Fibroblast of villous mesenchyme (primary cell): ENCODE data around the gene GLE1. TPM values are rescaled to one million over a fixed set of nuclear protein-coding genes. Genes with fewer than 3 reads are reported as not detected.
A peak's percentile ranks its signal among the peaks of the same experiment; 100 is the strongest.
"Not testable (repeated sequence)": the region's sequence is repeated elsewhere in the genome, so short reads cannot be mapped to it uniquely, and the experiment has no call there.

Source experiments
- DNase-seq: peaks from one replicate; pipeline ENCODE4 v3.0.0-alpha.2; 2010; ENCODE audit warnings: low read depth
- H3K4me3 ChIP-seq: 2 replicates; pipeline ENCODE4 v1.5.1; 2011; ENCODE audit warnings: low read depth, mild to moderate bottlenecking, low read length
- total RNA-seq: library from RNA; depleted of rRNA; stranded (reverse); fragments of >200 nt; gene quantifications from 2 replicates; pipeline ENCODE4 v1.2.3, GENCODE V29; 2012
- TF ChIP-seq, protein P1 (sequence below): IDR thresholded peaks from 2 replicates; pipeline ENCODE4 v1.5.1; 2012; ENCODE audit warnings: low read depth, mild to moderate bottlenecking, low read length; ENCODE audit not compliant: insufficient read depth

Gene GLE1
- total RNA-seq, 1 donor: 35.0 TPM

DNA sequence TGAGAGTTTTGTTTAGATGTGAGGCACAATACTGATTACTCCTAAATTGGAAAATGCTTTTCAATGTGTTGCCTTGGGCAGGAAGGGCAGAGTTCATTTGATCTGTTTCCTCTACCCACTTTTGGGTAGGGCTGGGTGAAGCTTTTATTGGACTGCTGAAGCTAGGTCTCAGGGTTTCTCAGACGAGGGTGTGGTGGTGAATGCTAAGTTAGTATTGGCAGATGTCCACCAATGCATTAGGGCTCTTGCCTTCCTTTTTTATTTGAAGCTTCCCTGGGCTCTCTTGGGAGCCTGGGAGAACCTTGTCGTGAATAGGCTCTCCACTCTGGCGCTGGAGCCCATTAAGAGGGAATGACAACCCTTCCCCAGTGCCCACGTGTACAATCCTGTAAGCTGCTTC is 71.0 kb downstream of the GLE1 start:
- DNase-seq: peak; percentile 55
- TF ChIP-seq, protein P1, sequence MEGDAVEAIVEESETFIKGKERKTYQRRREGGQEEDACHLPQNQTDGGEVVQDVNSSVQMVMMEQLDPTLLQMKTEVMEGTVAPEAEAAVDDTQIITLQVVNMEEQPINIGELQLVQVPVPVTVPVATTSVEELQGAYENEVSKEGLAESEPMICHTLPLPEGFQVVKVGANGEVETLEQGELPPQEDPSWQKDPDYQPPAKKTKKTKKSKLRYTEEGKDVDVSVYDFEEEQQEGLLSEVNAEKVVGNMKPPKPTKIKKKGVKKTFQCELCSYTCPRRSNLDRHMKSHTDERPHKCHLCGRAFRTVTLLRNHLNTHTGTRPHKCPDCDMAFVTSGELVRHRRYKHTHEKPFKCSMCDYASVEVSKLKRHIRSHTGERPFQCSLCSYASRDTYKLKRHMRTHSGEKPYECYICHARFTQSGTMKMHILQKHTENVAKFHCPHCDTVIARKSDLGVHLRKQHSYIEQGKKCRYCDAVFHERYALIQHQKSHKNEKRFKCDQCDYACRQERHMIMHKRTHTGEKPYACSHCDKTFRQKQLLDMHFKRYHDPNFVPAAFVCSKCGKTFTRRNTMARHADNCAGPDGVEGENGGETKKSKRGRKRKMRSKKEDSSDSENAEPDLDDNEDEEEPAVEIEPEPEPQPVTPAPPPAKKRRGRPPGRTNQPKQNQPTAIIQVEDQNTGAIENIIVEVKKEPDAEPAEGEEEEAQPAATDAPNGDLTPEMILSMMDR: no peak
- no peak overlapping the region for H3K4me3 ChIP-seq

DNA sequence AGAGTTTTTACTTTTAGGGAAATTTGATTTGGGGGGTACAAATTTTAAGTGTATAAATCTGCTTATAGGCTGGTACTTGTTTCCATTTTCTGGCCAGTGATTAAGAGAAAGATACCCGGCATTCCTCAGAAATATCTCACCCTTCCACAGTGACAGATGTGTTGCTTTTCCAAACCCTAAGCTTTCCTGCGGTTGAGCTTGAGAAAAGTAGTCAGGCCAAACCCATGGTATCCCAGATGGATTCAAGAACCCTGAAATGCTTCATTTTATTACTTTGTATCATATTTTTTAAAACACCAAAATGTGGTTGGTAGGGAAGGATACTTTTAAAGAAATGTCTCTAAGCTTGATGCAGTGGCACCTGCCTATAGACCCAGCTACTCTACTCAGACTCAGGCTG is 71.4 kb downstream of the GLE1 start:
- no peak overlapping the region for H3K4me3 ChIP-seq
- peak; percentile 32 for DNase-seq
- TF ChIP-seq, protein P1: no peak

DNA sequence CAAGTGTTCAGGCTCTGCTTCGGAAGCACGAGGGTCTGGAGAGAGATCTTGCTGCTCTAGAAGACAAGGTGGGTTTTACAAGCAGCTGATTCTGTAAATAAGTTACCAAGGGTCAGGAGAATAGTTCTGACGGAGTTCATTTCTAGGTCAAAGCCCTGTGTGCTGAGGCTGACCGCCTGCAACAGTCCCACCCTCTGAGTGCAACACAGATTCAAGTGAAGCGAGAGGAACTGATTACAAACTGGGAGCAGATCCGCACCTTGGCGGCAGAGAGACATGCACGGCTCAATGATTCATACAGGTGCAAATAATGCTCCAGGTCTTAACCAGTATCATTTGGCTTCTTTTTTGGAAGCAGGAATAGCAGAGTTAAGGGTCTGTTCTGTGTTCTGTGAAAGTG is 72.7 kb downstream of the GLE1 start:
- TF ChIP-seq, protein P1: no peak
- no peak for DNase-seq
- H3K4me3 ChIP-seq: no peak overlapping the region

DNA sequence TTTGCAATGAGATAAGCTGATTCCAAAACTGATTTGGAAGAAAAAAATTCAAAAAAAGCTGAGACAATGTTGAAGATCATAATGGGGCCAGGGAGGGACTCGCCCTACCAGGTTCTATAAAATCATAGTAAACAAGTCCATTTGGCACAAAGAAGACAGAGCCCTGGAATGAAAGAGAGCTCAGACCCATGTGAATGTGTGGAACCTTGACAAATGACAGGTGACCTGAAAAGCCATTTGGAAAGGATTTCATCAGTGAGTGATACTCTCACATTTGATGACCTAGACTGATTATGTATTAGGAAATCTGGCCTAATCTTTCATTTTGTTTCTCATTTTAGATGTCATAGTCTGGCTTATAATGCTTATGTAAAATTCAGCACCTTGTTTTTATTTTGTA is 74.7 kb downstream of the GLE1 start:
- H3K4me3 ChIP-seq: no peak overlapping the region
- DNase-seq: no peak
- TF ChIP-seq, protein P1: no peak

DNA sequence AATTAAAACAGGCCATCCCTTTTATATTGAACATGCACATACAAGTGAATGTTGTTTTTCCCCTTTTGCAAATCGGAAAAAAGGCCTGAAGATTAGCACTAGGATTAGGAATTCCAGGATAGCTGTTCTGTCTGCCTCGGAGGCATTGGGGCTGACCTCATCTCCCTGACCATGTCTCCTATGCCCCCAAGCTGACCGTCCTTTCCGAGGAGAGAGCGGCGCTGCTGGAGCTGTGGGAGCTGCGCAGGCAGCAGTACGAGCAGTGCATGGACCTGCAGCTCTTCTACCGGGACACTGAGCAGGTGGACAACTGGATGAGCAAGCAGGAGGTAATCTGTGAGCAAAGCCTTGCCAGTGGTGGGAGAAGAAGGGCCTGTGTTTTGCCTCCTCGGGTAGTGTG is 76.2 kb downstream of the GLE1 start:
- no peak overlapping the region for H3K4me3 ChIP-seq
- DNase-seq: no peak
- TF ChIP-seq, protein P1: no peak

DNA sequence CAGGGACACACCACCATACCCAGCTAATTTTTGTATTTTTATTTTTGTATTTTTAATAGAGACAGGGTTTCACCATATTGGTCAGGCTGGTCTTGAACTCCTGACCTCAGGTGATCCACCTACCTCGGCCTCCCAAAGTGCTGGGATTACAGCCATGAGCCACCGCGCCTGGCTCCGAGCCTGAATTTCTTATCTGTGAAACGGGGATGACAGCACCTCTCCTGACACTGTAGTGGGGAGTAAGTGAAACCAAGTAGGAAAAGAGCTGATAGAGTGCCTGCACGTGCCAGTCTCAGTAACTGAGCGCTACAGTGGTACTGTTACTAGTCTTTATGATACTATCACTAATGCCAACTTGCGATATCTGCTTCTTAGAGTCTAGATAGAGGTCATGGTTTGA is 80.6 kb downstream of the GLE1 start:
- H3K4me3 ChIP-seq, DNase-seq: not testable (repeated sequence)

DNA sequence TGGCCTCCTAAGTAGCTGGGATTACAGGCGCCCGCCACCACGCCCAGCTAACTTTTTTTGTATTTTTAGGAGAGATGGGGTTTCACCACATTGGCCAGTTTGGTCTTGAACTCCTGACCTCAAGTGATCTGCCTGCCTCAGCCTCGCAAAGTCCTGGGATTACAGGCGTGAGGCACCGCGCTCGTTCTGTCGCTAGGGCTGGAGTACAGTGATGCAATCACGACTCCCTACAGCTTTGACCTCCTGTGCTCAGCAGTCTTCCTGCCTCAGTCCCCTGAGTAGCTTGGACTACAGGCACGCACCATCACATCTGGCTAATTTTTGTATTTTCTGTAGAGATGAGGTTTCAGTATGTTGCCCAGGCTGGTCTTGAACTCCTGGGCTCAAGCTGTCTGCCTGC is 82.4 kb downstream of the GLE1 start:
- not testable (repeated sequence) for H3K4me3 ChIP-seq
- peak; percentile 59 for DNase-seq

DNA sequence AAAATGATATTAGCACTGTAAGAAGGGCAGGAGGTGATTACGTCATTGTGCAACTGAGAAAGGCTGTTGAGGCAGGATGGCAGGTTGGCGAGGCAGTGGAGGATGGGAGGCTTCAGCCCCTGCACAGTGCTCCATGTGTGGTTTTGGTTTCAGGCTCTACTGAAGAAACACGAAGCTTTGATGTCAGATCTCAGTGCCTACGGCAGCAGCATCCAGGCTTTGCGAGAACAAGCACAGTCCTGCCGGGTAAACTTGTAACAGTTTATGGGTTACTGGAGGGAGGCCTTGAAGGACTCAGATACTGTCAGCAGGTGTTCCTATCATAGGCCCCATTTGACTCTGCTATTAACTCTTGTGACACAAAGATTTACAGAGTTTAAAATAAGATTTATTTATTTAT is 82.9 kb downstream of the GLE1 start:
- no peak for DNase-seq
- H3K4me3 ChIP-seq: no peak overlapping the region
- TF ChIP-seq, protein P1: no peak
